Measurements from ENCODE around the gene GART.
"Not testable (repeated sequence)": the region's sequence is repeated elsewhere in the genome, so short reads cannot be mapped to it uniquely, and the experiment has no call there.

GART gene

DNA sequence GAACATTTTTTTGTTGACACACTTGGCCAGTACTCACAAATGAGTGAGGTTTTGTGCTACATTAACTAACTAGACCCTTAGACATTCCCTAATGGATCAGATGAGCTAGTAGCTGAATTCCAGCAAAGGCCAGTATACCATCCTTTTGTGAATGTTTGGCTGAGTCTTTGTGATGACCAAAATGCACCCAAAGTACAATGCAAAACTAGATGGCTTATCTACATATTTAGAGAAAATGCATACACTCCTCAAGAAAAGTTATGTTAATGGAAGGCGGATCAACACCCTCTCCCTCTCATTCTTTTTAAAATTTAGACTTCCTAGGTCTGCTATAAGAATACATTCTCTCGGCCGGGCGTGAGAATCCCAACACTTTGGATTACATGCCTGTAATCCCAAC lies 30.3 kb downstream of the GART start:
- no peak for DNase-seq

DNA sequence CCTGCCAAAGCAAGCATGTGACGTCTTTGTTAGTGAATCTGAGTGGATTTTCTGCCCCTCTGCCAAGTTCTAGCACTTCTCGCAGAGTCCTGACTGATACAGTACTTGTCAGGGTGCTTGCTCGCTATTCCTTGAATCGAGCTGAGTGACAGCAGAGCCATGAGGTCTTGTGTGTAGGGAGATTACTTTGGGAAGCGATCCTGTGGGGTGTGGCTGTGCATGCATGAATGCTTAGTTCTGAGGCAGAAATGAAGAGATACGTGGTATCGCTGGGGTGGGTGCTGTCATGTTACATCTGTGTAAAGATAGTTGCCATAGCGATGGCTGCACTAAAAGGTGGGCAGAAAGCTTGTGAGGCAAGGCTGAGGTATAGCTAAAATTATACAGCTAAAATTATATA lies 31.1 kb downstream of the GART start:
- DNase-seq, result no peak

DNA sequence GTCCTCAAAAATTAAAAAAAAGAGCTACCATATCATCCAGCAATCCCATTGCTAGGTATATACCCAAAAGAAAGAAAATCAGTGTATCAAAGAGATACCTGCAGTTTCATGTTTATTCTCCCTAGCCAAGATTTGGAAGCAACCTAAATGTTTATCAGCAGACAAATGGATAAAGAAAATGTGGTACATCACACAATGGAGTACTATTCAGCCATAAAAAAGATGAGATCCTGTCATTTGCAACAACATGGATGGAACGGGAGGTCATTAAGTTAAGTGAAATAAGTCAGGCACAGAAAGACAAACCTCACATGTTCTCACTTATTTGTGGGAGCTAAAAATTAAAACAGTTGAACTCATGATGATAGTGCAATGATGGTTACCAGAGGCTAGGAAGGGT lies 34.9 kb downstream of the GART start:
- not testable (repeated sequence) for DNase-seq

DNA sequence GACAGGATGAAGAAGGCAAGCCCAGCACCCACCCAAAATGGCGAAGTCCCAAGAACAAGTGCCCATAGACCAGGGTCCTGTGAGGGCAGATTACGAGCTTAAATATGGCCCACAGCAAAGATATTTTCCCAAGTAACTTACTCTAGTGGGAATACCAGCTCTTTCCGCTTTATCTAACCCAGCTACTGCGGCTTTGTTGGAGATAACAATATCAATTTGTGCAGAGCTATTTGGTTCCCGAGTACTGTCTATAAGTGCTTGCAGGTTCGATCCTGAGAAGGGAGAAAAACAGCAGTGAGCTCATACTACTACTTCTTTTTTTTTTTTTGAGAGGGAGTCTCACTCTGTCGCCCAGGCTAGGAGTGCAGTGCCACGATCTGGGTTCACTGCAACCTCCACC lies 36.1 kb downstream of the GART start:
- DNase-seq, result no peak

DNA sequence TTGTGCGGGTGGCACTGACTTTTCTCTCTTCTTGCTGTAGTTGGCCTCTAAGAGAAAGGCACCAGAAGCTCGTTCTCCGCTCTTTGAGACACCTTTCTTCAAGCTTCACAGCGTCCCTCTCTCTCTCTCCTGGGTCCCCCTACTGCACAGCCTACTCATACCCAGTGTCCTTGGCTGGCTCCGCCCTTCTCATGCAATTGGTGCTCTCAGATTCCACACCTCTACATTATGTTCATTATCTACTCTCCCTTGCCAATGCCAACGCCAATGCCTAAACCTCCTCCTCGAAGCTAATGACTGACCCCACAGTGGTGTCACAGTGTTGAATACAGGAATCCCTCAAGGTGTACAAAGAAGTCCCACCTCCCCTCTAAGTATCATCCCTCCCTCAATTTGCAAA lies 45.6 kb downstream of the GART start:
- no peak for DNase-seq

DNA sequence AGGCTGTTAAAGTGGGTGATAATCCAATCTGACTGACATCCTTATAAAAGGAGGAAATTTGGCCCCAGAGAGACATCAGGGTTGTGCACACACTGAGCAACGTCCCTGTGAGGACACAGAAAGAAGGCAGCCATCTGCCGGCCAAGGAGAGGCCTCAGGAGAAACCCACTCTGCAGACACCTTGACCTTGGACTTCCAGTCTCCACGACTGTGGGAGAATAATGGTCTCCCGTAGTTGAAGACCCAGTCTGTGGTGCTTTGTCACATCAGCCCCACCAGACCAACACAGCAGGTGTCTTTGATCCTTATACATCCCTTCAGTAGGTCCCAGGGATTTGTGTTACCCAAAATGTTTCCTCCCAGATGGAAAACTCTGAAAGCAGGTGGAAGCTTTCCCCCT lies 46.2 kb downstream of the GART start:
- DNase-seq, result no peak

DNA sequence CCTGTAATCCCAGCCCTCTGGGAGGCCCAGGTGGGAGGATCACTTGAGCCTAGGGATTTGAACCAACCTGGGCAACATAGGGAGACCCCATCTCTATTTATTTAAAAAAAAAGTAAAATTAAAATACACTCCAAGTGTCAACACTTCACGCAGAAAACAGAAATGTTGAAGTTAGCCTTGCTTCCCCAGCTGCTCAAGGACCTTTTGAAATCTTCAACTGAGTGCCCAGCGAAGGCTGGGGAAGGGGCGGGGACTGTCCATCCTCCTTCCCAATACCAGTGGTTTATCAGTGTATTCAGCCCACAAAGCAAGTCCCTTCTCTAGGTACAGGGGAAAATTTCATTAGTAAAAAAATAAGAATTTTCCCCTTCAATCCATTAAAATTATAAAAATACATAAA lies 48.2 kb downstream of the GART start:
- DNase-seq, result no peak

DNA sequence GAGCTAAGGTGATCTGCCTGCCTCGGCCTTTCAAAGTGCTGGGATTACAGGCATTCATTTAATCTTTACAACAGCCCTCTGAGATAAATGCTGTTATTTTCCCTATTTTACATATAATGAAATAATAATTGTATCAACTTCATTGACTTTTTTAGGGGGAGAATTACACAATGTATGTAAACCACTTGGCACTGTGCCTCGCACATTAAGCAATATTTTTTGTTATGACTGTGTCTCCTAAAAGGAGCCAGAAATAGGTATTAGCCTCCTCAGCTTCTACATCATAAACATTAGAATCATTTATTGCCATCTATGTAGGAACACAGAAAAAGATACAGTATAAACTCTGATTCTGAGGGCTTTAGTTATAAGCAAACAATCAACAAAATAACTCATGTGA lies 49.3 kb downstream of the GART start:
- DNase-seq, result no peak

DNA sequence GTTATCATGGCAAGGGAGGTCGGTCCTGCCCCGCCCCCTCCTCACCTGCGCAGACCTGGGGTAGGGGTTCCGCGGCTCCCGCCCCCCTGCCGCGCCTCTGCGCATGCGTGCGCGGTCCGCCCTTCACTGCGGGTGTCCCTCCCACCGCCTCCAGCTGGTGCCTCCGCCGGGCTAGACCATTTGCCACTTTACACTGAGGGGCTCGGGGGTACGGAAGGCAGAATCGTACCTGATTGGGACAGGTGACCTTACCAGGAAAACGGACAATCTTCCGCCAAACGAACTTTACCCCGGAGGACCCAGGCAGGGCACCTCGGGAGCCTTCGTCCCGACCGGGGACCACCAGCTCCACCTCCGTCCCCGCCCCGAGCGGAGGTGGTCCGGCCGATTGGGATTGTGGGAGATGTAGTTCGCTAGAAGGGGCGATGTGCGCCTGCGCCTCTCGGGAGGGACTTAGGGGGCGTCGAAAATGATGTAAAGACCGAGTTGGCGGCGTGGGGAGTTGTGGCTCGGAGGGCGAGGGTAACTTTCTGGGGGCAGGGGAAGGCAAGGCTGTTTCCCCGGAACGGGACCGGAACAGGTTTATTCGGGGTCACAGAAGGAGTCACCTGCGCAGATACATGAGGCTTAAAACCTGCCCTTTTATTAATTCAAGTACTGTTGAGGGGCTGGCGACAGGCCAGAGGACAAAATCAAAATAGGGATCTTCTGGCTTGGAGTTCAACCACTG lies 50.4 kb downstream of the GART start, which contains the start of gene DNAJC28:
Gene DNAJC28 (minus strand): TSS at position 344 of the 730 bp plus-strand sequence. CDS start 2,323 bp downstream, outside the sequence.
- DNase-seq, result peak; percentile 62

DNA sequence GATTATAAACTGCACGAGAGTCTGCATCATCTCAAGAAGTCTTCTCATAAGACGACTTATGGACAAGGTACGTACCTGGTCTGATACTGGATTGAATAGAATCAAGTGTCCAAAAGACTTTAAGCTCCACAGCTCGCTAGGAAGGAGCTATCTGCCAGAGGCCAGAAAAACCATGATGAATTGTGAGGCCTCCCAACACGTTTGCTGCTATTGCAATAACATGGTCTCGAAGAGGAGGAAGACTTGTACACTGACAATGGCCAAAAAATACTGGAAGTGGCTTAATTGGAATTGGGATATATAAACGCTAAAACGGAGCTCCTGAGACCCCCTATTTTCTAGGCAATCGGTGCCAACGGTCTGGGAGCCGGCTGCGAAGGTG lies 50.9 kb downstream of the GART start:
- no peak for DNase-seq

DNA sequence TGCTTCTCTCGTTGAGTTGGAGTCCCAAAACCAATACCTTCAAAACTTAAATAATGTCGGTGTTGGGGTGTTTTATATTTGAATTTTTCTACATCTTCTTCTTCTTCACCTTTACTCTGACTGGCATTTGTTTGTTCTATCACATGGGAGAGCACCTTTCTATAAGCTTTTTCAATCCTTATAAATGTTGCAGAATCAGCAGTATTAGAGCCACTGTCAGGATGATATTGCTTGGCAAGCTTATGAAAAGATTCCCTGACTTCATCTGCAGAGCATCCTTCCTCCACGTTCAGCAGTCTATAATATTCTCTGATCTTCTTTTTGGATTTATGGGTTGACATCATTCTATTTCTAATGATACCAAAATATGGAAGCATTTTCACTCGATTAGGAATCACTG lies 53.0 kb downstream of the GART start:
- DNase-seq, result no peak

DNA sequence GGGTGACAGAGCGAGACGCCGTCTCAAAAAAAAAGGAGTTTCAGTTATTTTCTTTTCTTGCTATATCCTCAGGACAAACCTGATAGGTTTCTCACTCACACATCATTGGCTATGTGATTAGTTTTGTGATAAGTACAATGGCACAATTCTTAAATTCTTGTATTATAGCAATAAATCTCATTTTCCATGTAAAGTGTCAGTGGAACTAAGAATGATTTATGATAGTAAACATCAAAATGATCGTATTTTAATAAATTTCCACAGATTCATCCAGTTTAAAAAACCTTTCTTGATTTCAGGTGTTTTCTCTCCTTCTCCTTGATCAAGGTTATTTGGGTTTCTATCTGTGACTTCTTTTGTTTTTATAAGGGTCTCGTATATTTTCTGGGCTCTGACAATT lies 53.9 kb downstream of the GART start:
- no peak for DNase-seq

DNA sequence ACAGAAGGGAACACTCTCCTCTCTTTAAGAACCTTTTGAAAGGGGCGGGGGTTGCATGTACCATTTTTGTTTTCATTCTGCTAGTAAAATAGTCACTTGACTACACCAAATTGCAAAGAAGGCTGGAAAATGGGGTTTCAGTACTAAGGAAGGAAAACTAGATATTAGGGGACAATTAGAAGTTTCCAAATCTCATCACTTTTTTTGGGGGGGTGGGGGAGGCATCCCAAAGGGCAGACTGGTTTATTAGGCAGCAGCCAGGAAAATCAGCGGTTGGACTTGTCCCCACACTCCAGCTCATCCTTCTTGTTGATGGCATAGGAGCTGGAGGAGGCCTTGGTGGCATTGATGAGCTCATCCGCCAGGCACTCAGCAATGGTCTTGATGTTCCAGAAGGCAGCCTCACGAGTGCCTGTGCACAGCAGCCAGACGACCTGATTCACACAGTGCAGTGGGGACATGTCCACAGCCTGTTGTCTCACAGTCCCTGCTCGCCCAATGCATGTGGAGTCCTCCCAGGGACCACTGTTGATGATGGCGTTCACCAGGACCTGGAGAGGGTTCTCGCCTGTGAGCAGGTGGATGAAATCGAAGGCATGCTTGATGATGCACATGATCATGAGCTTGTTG lies 60.5 kb downstream of the GART start:
- no peak for DNase-seq

DNA sequence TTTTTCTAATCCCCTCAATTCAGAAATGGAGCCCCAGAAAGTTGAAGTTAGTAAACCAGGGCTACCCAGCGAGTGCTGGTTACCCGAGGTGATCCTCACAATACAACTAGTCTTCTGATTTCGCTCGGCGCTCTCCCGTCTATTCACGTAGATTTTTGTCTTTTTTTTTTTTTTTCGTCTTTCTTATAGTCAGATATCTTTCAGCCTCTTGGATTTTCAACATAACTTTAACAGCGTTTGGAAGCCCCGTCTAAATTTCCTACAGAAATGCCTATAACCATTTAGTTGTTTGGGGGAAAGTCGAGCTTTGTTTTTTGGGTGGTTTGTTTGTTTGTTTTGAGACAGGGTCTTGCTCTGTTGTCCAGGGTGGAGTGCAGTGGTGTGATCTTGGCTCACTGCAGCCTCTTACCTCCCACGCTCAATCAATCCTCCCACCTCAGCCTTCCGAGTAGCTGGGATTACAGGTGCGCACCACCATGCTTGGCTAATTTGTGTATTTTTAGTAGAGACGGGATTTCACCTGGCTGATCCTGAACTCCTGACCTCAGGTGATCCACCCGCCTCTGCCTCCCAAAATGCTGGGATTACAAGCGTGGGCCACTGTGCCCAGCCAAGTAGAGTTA lies 61.3 kb downstream of the GART start:
- DNase-seq, result no peak

DNA sequence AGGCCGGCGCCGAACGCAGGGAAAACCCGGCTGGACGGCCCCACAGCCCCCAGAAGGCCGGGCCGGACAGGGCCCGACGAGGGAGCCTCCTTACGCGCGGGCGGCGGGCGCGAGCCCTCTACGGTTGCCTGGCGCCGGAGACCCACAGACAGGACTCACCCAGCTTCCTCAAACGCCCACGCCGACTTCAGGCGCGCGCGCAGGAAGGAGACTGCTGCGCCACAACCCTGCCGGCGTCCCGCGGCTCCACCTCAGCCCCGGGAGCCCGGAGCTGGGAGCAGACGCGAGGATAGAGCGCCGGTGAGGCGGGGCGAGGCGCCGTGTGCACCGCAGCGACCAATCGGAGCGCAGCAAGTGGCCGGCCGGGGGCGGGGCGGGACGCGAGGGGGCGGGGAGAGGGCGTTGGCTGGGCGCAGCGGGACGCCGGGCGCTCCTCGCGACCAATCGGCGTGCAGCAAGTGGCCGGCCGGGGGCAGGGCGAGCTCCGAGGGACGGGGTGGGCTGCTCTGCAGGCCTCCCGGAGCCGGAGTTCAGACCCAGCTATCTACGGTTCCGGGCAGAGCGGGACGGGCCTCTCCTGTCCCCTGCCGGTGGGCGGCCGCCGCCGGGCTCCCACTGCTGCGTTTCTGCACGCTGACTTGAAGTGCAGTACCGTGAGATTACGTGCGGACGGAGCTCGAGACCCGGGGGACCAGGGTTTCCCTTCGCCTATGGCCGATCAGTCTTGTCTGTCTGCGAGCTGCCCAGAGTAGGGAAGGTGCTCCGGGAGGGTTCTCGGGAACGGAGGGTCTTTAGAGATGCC lies 62.0 kb downstream of the GART start, which contains the start of gene TMEM50B:
Gene TMEM50B (minus strand): TSS at position 296 of the 802 bp plus-strand sequence. CDS start 11,089 bp downstream, outside the sequence.
- peak; percentile 88 for DNase-seq

DNA sequence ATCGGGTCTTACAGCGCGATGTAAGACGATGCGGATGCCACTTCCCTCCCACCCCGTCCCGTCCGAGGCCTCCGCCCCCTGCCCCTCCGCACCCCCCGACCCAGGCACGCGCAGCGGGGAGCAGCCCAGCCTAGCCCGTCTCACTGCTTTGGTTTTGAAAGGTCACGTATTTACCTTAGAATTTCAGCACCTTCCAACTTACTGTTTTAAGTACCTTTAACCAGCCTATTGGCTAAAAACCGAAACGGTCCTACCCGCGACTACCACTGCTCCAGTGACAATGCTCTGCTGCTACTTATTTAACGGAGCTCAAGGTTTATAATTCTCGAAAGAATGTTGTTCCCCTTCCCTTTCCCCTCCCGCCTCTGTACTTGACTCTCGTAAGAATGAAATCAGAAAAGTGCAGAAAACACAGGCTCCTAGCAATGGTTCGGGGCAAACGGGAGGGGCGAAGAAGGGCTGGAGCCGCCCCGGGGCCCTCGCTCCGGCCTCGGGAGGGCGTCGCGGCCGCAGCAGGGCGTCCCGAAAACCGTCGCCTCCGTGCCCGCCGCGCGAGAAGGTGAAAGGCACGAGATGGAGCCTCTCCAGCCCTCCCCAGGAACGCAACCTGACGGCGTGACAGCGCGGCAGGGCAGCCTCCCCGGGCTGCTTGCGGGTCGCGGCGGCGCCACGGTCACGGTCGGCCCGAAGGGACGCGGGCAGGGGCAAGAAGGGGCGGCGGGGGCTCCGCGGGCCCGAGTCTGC lies 62.8 kb downstream of the GART start:
- DNase-seq, result no peak

DNA sequence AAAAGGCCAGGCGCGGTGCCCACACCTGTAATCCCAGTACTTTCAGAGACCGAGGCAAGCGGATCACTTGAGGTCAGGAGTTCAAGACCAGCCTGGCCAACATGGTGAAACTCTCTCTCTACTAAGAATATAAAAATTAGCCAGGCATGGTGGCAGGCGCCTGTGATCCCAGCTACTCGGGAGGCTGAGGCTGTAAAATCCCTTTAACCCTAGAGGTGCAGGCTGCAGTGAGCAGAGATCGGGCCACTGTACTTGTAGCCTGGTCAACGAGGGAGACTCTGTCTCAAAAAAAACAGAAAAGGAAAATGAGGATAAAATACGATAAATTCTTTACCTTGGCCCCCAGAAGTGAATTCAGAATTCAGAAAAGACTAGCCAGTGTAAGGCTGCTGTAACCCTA lies 63.7 kb downstream of the GART start:
- no peak for DNase-seq

DNA sequence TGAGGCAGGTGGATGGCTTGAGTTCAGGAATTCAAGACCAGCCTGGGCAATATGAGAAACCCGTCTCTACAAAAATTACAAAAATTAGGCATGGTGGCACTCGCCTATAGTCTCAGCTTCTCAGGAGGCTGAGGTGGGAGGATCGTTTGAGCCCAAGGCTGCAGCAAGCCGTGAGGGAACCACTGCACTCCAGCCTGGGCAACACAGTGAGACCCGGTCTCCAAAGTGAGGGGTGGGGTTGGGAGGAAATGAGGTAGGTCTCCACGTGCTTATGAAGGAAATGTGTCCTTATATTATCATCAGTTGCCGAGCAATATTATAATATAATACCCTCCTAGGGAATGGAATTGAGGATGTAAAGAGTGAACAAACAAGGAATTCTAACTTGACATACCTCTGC lies 64.9 kb downstream of the GART start:
- no peak for DNase-seq

DNA sequence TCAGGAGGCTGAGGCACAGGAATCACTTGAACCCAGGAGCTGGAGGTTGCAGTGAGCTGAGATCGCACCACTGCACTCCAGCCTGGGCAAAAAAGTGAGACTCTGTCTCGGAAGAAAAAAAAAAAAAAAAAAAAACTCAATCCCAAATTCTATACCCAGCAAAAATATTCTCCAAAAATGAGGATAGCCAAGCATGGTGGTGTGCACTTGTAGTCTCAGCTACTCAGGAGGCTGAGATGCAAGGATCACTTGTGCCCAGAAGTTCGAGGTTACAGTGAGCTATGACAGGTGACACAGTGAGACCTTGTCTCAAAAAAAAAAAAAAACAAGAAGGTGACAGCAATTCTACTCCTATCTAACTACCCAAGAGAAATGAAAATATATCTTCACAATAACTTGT lies 68.6 kb downstream of the GART start:
- DNase-seq, result no peak

DNA sequence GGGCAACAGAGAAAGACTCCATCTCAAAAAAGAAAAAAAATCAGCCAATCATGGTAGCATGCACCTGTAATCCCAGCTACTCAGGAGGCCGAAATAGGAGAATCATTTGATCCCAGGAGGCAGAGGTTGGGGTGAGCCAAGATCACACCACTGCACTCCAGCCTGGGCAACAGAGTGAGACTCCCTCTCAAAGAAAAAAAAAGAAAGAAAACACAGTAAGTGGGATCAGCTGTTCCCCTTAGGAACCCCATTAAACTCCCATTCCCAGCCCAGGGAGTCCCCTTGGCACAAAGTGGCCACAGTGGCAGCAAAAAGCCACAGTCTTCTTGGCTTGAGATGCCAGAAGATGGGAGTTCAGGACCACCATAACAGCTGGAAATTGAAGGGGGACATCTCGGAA lies 71.2 kb downstream of the GART start:
- DNase-seq, result no peak

DNA sequence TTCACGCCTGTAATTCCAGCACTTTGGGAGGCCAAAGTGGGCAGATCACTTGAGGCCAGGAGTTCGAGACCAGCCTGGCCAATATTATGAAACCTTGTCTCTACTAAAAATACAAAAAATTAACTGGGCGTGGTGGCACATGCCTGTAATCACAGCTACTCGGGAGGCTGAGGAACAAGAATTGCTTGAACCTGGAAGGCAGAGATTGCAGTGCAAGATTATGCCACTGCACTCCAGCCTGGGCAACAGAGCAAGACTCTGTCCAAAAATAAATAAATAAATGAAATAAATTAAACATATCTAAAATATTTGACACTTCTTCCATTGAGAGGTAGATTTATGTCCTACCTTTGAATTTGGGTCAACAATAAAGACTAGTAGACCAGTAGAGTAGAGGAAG lies 72.7 kb downstream of the GART start:
- DNase-seq, result not testable (repeated sequence)

DNA sequence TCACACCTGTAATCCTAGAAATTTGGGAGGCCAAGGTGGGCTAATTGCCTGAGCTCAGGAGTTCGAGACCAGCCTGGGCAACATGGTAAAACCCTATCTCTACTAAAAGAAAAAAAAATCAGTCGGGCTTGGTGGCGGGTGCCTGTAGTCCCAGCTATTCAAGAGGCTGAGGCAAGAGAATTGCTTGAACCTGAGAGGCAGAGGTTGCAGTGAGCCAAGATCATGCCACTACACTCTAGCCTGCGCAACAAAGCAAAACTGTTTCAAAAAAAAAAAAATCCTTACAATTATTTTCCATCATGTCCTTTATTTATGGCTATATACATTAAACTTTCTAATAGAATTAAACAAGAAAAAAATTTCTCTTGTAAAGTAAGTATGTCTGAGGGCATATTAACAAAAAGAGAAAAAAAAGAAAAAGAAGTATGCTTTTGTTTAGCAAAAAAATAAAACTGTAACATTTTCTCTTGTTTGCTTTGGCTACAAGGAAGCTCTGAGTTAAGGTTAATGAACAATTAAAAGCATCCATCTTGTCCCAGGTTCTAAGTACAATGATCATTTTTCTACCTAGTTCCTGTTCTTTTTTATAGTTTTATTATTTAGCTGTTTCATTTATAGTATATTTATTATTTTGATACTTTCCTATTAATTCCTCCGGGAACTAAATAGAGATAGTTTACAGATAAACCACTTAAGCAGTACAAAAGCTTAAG lies 80.2 kb downstream of the GART start:
- DNase-seq, result no peak

All from cortex of kidney (tissue), 1 donor.